Ascending aorta (tissue), 2 donors: Measurements from ENCODE around the gene HOXB6. TPM values are rescaled to one million over a fixed set of nuclear protein-coding genes. Genes with fewer than 3 reads are reported as not detected.

Experiments used
- DNase-seq, 2 donors: peaks; one replicate each; pipeline ENCODE4 v3.0.0-alpha.2; 2019; ENCODE audit warnings: low spot score in 2 of 2
- H3K27ac ChIP-seq, 2 donors: fragments of 200-600 bp; sonication (generic); one replicate each; pipeline ENCODE4 v1.5.1; 2016 to 2017; ENCODE audit warnings: mild to moderate bottlenecking in 1 of 2
- H3K27me3 ChIP-seq: fragments of 200-600 bp; sonication (generic); one replicate; pipeline ENCODE4 v1.5.1; 2017
- H3K36me3 ChIP-seq, 2 donors: fragments of 200-600 bp; sonication (generic); one replicate each; pipeline ENCODE4 v1.5.1; 2016
- H3K4me1 ChIP-seq, 2 donors: fragments of 200-600 bp; sonication (generic); one replicate each; pipeline ENCODE4 v1.5.1; 2016 to 2017; ENCODE audit warnings: mild to moderate bottlenecking in 1 of 2
- H3K4me3 ChIP-seq, 2 donors: fragments of 200-600 bp; sonication (generic); one replicate each; pipeline ENCODE4 v1.5.1; 2016 to 2017; ENCODE audit warnings: mild to moderate bottlenecking in 1 of 2
- H3K9me3 ChIP-seq, 2 donors: fragments of 200-600 bp; sonication (generic); one replicate each; pipeline ENCODE4 v1.5.1; 2016
- intact Hi-C: fragments of 100-400 bp; cut with DNase I; formaldehyde crosslinking; loops from one replicate; pipeline ENCODE4 v1.15.1; 2023
- total RNA-seq: library from RNA; depleted of rRNA; stranded (reverse); fragments of >200 nt; gene quantifications from one replicate; pipeline ENCODE4 v1.1.0, GENCODE V29; 2016
- TF ChIP-seq, protein P1 (sequence below), 3 experiments: fragments of 200-600 bp in 2 of 3; fragments of 450-650 bp in 1 of 3; sonication (generic) in 2 of 3; IDR thresholded peaks; one replicate each; pipeline ENCODE4 v1.5.1; 2016 to 2019; ENCODE audit warnings: antibody characterized with exemption in 3 of 3, mild to moderate bottlenecking in 1 of 3, moderate library complexity in 1 of 3

Gene HOXB6
- total RNA-seq = 5.1 TPM

DNA sequence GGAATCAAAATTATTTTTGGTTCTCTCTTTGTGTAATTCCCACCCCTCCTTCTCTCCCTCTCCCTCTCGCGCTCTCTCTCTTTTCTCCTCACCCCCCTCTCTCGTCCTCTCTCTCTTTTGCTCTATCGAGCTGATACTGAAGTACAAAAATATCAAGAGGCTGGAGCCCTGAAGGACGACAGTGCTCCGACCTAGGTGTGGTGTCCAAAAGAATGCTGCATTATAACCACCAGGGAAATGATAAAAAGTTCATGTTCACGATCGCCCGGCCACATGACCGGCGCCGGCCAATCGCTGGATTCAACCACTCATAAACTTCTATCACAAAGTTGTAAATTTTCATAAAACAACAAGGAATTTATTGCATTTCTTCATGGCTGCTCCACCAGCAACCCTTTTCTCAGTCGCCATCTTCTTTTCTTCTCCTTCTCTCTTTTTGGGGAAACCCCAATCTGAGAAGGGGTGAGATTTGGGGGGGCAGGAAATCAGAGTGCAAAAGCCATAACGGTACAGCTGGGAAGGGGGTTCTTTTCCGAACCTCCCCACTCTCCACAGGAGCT lies at the start of gene HOXB6:
HOXB6 (minus strand) TSS at position 217 of the 560 bp plus-strand sequence. CDS start 6,836 bp downstream, outside the sequence.
- DNase-seq = peak in 1 of 2 donors; percentile 81
- Histone ChIP-seq H3K9me3 (no peaks in the 10 kb centered on the region), H3K4me3 (peak within 1 kb of the TSS; percentile 46 to 70), H3K27me3 (no peaks in the 10 kb centered on the region), H3K36me3 (no peaks in the 10 kb centered on the region), H3K4me1 (peaks cover 2 to 14% of the 10 kb centered on the region in 2 donors), H3K27ac (peak within 1 kb of the TSS; percentile 71 to 75)
- TF ChIP-seq, protein P1, sequence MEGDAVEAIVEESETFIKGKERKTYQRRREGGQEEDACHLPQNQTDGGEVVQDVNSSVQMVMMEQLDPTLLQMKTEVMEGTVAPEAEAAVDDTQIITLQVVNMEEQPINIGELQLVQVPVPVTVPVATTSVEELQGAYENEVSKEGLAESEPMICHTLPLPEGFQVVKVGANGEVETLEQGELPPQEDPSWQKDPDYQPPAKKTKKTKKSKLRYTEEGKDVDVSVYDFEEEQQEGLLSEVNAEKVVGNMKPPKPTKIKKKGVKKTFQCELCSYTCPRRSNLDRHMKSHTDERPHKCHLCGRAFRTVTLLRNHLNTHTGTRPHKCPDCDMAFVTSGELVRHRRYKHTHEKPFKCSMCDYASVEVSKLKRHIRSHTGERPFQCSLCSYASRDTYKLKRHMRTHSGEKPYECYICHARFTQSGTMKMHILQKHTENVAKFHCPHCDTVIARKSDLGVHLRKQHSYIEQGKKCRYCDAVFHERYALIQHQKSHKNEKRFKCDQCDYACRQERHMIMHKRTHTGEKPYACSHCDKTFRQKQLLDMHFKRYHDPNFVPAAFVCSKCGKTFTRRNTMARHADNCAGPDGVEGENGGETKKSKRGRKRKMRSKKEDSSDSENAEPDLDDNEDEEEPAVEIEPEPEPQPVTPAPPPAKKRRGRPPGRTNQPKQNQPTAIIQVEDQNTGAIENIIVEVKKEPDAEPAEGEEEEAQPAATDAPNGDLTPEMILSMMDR (IDR thresholded peaks at IDR 0.05) = no peak
- intact Hi-C loops = loop anchor here (1.0 kb wide), 1 partner anchor 8 kb away; no protein-coding TSS in a partner anchor

DNA sequence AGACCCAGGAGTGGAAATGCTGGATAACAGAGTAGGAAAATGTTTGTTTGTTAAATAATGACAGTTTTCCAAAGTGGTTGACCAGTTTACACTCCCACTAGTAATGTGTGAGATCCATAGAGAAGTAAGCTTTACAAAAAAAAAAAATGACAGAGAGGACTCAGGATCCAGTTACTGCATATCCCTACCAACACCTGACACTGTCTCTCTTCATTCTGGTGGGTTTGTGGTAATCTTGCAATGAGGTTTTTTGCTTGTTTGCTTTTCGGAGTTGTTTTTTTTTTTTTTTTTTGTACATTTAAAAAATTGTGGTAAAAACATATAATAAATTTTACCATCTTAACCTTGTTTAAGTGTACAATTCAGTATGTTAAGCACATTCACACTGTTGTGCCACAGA lies 45.0 kb upstream of the HOXB6 start:
- no peak for DNase-seq
- H3K9me3 ChIP-seq = no peaks in the 10 kb centered on the region
- no peaks in the 10 kb centered on the region for H3K36me3 ChIP-seq
- H3K4me3 ChIP-seq = no peak overlapping the region
- H3K27ac ChIP-seq = no peak overlapping the region
- TF ChIP-seq, protein P1 (IDR thresholded peaks at IDR 0.05) = no peak
- peaks cover 2 to 3% of the 10 kb centered on the region in 2 donors for H3K4me1 ChIP-seq
- intact Hi-C loops = no loop called here
- peaks cover 13% of the 10 kb centered on the region for H3K27me3 ChIP-seq

DNA sequence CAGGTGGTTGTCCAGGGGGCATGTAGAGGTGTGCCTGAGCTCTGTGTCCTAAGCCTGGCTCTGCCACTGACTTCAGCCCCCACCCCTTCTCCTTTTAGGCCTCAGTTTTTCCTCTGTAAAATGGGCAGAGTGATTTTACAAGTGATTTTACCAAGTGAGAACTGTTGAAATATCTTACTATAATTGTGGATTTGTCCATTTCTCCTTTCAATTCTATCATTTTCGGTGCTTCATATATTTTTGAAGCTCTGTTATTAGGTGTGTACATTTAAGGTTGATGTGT lies 43.1 kb upstream of the HOXB6 start:
- TF ChIP-seq, protein P1 (IDR thresholded peaks at IDR 0.05) = no peak
- intact Hi-C loops = no loop called here
- H3K4me3 ChIP-seq = peak overlapping the region in 1 of 2 donors; percentile 49
- no peak for DNase-seq
- H3K27me3 ChIP-seq = peaks cover 21% of the 10 kb centered on the region
- H3K4me1 ChIP-seq = peaks cover 2 to 3% of the 10 kb centered on the region in 2 donors
- no peak overlapping the region for H3K27ac ChIP-seq
- H3K36me3 ChIP-seq = no peaks in the 10 kb centered on the region
- H3K9me3 ChIP-seq = no peaks in the 10 kb centered on the region

DNA sequence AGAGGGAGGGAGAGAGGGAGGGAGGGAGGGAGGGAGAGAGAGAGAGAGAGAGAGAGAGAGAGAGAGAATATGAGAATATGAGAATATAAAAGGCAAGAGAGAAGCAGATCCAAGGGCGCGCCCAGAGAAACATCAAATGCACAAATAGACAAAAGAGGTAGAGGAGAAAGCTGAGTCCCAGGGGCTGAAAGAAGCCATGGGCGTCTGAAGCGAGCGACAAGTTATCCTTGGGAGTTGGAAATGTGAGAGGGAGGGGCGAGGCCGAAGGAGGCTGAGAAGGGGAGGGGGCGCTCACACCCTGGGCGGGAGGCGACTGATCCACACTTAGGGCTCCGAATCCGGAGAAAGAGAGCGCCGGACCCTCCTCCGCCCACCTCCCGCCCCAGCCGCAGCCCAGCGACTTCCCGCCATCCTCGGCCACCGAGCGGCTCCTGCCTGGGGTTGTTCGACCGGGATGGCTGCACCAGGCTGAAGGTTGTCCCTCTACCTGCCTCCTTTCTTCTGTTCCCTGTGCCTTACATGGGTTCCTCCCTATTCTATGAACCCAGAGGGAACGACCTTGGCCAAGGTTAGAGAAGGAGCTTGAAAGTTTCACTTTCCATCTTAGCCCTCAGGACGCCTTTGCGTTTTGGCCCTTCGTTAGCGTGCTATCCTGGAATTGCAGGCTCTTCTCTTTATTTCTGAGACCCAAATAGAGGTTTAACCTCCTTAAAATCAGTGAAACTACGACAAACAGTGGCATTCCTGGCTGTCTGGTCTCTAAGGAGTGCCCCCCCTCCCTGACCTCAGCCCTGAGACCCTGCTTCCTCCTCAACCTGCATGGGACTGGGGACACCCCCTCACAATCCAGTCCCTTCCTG lies 42.5 kb upstream of the HOXB6 start:
- intact Hi-C loops = no loop called here
- TF ChIP-seq, protein P1 (IDR thresholded peaks at IDR 0.05) = no peak
- H3K27ac ChIP-seq = no peak overlapping the region

DNA sequence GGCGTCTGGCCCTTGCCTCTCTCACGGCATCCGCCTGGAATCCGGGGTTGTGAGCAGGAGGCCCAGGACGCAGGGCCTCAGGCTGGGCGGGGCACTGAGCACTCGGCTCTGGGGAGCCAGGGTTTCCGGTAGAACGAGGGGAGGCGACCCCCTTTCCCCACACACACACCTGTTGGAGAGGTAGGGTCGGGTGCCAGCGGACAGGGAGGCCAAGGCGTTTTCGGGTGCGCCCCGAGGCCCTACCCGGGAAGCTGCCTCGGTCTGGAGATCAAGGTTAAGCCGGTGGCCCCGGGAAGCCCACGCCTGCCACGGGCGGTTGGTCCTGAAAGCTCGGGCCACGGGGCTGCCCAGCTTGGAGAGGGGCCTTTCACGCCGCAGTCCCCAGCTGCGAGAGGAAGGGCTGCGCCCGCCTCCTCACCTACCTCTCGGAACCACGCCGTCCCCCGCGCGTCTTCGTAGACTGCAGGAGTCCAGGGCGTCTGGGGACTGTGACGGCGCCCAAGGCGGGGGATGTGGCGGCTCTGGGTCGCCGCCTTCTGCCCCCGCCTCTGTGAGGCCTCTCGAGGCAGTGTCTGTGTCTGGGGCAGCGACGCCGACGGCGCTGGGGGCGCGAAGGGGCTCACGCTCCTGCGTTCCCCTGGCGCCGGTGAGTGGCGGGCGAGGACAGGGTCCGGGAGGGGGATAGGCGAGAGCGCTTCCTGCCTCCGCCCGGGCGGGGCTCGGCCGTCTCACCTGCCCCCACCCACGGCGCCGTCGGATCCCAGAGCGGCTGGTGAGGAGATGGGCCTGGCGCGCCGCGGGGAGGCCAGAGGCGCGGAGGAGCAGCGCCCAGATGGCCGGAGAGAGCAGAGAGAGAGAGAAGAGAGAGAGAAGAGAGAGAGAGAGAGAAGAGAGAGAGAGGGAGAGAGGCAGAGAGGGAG lies 41.7 kb upstream of the HOXB6 start:
- no peaks in the 10 kb centered on the region for H3K9me3 ChIP-seq
- no peak for DNase-seq
- H3K27me3 ChIP-seq = peaks cover 27% of the 10 kb centered on the region
- intact Hi-C loops = no loop called here
- no peaks in the 10 kb centered on the region for H3K36me3 ChIP-seq
- H3K27ac ChIP-seq = no peak overlapping the region
- H3K4me3 ChIP-seq = peak overlapping the region; percentile 15 to 58
- peaks cover 2 to 3% of the 10 kb centered on the region in 2 donors for H3K4me1 ChIP-seq
- TF ChIP-seq, protein P1 (IDR thresholded peaks at IDR 0.05) = no peak

More for the DNA sequence above, 42.5 kb upstream of the HOXB6 start:
- peaks cover 2 to 3% of the 10 kb centered on the region in 2 donors for H3K4me1 ChIP-seq
- H3K36me3 ChIP-seq = no peaks in the 10 kb centered on the region
- H3K4me3 ChIP-seq = peak overlapping the region; percentile 49 to 58
- H3K27me3 ChIP-seq = peaks cover 27% of the 10 kb centered on the region
- H3K9me3 ChIP-seq = no peaks in the 10 kb centered on the region
- DNase-seq = no peak
